Smooth muscle cell of the brain vasculature (primary cell): Measurements from ENCODE around the gene IGF1R.

ENCODE experiments used
- DNase-seq: peaks from one replicate; pipeline ENCODE4 v3.0.0-alpha.2; 2012; ENCODE audit warnings: low read depth, low spot score

The IGF1R gene

DNA sequence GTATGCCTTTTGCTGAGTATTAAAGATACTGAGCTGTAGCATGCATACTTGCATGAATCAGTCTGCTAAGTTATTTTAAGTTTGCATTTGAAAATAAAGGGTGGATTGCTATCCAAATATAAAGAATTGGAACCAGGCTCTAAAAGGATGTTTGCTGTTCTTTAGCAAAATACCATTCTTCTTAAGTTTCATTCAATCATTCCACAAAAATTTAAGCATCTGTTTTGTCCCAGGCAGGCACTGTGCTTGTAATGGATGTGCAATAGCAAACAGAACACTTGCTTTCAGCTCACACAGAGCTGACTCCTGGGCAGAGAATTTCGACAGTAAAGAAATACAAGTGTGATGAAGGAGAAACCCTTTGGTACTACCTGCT, 208.2 kb downstream of the IGF1R start:
- DNase-seq = peak; percentile 68

DNA sequence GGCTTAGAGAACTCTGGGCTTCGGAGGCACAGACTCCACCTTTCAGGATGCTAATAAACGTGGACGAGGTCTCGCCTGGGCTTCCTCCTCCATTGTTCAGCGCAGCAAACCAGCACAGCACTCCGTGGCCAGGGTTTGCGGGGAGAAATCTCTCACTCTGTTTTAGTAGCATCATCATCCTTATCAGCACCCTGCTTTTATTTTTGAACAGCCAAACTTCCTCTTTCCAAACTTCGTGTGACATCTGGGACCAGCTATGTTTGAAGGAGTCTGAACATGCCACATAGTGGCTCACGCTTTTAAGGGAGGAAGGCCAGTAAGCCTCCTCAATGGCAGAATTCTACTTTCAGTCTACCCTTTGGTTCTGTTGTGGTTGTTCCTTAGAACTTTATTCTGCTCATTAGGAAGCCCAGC, 210.3 kb downstream of the IGF1R start:
- DNase-seq = no peak

DNA sequence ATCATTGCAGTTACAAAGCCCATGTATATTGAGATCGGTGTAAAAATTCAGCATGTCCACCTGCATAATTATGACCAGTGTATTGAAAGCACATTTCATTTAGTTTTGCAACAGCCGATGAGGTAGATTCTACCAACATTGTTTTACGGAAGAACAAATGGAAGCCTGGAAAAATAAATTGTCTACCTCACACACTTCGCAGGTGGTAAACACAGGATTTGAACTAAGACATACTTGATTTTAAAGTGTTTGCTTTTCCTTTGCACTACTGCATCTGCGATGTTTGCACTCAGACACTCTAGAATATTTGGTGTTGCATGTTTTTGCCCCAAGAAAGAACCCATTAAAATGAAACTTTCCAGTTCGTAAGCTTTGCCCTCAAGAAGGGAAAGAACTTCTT, 210.8 kb downstream of the IGF1R start:
- DNase-seq = no peak

DNA sequence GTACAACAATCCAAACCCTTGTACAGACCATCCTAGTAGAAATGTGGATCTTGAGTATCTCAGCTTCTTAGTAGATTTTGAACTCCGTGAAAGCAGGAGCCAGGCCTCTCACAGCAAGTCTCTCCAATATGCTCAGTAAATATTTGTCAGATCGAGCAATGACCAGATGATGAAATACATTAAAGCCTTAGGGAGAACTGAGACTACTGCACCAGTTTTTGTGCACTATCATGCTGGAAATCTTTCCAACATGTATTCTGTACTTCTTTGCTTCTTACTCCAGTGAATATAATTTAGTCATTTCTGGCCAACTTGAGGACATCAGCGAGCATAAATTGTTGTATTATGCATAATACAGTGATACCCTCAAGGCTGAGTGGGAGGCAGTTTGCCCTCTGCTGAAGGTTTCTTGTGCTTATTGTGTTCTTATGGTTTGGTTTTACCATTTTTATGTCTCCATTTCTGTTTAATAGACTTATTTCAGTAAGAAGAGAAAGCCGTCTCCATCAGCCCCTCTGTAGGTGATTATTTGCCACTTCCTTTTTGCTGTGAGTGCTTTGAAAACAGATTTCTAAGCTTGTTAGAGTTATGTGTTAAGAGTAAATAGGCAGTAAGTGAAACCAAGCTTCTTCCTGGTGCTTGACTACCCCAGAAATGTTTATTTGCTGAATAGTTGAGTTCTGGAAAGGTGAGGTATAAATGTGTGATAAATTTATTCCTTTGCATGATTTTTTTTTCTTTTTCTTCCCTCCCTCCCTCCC, 212.1 kb downstream of the IGF1R start:
- no peak for DNase-seq

DNA sequence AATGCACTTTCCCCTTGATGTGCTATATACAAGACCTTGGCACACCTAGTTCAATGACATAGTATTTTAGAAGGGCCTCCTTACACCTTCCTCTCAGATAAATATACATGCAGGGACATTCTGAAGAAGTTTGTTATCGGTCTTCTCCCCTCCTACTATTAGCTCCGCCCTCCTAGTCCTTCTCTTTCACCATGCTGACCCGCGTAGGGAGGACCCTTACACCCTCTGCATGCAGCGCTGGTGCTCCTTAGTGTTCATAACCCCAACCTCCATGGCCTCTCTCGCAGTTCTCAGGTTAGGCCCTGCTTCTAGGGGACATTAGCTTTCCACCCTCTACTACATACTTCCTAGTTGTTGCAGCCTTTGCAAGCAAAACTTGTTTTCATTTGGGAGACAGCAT, 212.8 kb downstream of the IGF1R start:
- DNase-seq = no peak

DNA sequence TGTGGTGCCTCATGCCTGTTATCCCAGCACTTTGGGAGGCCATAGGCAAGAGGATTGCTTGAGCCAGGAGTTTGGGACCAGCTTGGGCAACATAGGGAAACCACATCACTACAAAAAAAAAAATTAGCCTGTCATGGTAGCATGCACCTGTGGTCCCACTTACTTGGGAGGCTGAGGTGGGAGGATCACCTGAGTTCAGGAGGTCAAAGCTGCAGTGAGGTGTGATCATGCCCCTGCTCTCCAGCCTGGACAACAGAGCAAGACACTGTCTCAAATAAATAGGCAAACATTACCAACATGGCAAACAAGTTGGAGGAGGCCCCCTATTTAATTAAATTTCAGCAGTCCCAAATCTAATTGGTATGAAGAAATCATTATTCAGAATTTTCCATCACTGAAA, 215.6 kb downstream of the IGF1R start:
- DNase-seq = no peak

DNA sequence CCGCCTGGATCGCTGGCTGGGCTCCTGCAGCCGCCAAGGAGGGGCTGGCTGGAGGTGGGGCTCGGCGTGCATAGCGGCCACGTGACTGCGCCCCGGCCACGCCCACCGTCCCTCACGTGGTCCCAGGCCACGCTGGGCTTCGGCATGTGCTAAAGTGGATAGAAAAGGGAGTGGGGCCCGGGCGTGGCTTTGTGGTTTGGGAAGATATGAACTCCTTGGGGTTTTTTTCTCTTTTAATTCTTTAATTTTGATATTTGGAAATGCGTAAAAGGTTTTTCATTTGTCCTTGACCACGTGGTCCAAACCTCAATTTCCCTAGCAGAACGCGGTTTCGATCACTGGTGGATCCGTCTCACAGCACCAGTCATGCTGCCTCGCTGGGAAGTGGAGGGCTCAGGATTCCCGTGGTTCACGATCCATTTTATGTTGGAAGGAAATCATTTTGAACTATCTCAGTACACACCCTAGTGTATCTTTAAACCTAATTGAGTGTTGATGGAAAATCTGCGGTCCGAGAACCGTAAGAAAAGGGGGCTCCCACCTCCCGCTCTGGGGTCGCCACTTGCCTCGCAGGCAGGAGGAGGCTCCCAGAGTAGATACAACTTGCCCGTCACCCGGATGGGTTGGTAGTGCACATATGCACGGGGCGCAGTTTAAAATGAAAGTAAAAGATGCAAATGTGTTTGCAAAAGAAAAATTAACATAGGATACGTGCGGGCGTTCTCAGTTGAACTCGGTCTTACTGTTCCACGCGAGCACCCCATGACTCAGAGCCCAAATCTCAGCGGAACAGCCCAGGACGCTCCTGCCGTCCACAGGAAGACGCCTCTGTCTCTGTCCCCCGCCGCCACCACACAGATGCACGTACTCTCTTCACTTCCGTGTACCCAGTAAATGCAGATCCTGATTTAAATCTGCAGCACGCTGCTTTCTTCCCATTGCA, 217.3 kb downstream of the IGF1R start:
- DNase-seq = no peak

DNA sequence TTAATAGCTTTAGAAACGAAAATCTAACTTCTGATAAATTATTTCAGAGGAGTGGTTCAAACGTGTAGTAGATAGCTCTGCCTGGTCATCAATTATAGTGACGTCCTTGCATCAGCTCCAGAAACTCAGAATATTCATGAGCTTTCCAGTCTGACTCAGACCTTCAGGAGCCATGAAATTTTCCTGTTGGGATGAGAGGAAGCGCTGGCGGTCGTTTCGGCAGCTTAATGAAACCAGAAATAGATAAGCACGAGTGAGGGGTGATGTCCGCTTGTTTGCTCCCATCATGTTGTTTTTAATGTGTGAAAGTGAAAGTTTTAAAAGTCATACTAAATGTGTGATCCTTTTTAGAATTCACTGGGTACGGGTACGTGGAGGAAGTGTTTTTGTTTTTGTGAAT, 218.2 kb downstream of the IGF1R start:
- DNase-seq = no peak

DNA sequence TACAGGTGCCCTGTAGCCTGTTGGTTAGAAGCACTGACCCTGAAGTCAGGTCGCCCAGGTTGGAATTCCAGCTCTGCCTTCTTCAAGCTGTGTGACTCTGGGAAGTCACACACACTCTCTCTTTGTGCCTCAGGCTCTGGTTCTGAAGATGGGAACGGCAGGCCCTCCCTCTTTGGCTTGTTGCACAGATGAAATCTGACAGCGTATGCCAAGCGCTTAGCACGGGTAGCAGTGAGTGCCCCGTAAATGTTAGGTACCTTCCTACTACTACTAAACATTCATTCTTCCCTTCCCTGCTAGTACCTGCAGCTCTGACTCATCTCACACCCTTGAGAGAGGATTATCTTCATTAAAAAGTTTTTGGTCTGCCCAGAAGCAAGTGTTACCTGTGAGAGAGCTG, 220.2 kb downstream of the IGF1R start:
- no peak for DNase-seq

DNA sequence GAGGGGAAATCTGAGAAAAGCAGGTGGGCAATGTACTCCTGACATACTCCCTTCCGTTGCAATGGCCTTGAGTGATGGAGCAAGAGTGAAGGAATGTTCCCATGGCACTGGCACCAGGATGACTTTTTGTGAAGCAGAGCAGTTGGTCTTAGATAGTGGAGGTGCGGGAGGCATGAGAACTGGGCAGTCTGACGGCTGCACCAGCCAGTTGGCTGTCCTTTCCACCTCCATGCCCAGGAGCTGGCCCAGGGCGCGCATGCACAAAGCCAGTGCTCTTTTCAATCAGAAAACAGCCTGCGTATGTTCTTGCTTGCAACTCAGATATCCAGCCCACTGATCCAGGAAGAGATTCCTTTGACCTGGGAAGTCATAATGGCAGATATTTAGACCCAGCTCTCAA, 222.4 kb downstream of the IGF1R start:
- DNase-seq = no peak

DNA sequence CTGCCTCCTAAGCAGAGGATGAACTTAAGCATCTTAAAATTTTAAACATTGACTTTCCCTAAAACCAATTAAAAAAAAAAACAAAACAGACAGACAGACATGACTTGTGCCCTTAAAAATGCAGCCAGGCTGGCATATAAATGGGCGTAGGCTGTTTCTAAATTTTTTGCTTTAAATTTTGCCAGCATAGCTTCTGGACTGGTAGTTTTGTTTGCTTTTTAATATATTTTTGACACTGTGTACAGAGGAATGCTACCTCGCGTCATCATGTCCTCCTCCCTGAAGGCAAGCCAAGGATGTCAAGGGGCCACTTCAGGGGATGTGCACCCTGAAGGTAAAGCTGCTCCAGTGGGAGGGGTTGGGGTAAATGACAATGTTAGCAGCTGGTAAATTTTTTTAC, 224.4 kb downstream of the IGF1R start:
- DNase-seq = no peak

DNA sequence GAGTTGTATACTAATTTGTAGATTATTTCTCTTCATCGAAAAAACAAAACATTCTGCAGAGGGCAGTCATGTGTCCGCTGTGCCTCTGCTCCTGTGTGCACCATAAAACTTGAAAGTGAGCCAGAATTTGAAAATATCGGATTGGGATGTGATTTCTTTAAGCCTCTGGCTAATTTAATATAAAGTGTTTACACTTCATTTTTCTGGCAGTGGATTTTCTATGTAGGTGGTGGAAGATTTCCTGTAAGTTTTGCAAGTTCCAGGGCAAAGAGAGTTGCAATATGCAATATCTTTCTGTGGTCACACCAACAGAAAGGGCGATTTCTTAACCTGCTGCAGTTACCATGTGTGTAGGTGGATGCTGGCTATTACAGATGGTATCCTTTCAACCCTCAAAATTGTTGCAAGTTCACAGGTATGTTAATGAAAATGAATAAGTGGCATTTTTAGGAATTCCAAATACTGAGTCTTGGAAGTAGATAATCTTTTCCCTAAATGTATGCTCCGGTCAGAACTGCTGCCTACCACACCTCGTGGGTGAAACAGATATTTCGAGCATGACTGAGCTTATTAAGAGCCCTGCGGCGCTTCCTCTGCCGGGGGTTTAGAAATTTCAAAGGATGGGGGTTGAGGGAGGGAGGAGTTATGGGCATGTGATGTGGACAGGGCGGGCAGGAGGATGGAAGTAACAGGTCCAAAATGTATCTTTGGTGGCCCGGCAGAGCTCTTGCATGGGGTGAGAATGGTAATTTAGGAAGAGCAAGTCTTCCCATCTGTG, 225.3 kb downstream of the IGF1R start:
- DNase-seq = no peak

DNA sequence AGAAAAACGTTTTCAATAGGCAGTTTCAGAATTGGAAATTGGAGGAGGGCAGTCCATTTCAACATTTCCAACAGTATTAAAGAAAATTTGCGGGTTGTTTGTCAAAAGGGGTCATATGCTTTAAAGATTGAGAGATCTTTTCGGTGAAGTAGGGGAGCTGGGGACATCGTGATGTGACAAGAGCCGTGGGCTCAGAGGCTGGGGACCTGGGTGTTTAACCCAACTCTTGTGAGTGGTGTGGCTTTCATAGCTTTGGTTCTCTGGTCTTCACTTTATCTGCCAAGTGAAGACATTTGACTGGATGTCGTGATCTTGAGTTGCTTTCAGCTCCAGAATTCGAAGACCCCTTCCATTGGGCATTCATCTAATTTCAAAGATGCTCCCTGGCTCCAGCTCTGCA, 226.0 kb downstream of the IGF1R start:
- no peak for DNase-seq

DNA sequence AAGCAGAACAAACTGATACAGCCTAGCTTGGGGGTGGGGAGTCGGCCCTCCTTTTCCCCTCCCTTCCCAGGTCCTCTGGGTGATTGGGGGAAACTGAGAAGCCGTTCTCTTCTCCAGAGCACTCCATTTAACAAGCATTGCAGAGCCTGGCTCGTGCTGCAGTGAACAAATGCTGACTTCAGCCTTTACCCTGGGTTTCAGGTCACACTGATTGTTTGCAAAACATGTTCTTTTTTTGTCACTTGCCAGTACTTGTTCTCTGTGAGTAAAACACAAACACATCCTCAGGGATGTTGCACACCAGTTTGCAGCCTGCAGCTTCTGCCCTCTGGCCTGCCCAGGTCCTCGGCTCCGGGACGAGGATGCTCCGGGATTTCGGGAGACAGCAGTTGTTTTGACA, 226.4 kb downstream of the IGF1R start:
- no peak for DNase-seq

DNA sequence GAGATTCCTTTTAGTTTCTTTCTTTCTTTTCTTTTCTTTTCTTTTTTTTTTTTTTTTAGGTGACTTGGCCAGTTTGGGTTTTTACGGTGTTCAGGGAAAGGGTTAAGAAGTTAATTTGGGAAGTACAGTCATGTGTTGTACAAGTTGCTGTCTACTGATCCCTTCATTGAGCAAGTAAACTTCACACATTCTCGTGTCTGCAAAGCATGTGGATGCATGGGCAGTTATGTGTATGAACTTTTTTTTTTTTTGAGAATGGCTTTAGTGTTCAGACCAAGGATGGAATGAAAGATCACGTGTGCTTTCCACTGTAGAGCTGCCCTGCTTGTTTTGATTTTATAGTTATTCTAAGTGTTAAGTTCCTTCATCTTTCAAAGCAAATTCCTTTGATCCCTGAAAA, 227.0 kb downstream of the IGF1R start:
- DNase-seq = no peak

DNA sequence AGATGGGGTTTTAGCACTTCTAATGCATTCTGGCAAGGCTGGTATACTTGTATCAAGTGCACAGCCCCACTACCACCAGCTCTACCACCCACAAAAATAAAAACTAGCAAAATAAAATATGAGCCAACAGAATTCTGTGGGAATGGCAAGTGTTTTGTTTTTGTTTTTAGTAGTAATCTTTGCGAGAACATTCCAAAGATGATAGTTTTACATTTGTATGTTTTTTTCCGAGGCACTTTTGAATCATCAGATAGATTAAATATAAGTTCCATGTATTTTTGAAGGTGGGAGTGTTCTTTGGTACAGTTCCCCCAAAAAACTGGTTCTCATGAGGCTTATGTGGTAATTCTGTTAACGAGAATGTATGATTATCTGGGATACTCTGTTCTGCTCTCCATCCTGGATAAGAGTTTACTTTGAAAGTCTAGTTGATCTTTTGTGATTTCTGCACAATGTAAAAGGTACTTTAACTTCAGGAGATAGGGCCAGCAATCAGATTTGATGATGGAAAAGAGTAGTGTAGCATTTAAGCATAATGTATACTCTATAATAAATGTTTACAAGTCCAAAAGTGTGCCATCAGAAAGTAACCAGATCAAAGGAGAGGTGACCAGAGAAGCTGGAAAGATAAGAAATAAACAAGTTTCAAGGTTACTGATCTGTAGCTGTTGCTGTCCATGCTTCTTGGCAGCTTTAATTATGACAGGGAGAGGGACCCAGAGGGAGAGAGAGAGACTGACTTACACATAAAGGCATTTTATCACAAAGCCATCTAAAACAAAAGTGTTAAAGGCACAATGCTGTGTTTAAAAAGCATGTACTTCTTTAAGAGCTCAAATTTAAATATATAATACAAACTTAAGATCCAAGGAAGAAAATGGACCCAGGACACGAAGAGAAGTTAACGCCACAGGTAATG, 228.4 kb downstream of the IGF1R start:
- DNase-seq = no peak

DNA sequence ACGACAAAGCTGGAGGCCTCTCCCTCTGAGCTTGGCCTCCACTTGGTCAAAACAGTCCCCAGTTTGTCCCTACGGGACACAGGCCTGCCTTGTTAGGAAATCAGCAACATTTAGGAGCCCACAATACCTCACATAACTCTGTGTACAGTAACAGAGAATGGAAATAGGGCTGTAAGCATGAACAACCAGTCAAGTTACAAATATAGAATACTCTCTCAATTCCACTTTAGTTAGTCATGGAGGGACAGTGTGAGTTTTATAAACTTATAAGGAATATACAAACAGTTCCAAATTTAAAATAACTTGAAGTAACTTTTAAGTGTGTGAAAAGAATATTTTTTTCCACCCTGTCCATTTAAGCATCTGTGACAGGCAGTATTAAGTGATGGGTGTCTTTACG, 229.8 kb downstream of the IGF1R start:
- no peak for DNase-seq

DNA sequence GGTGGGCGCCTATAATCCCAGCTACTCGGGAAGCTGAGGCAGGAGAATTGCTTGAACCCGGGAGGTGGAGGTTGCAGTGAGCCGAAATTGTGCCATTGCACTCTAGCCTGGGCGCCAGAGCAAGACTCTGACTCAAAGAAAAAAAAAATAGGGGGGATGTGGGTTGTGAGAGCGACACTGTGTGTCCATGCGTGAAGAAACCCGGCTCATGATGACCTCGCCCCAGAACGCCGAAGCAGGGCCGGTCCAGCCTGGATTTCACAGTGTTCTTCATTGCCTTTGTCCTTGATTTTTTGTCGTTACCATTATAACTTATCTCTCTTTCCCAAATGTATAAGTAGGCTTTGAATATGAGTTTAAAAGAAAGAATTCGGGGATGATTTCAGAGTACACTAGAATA, 230.5 kb downstream of the IGF1R start:
- no peak for DNase-seq

DNA sequence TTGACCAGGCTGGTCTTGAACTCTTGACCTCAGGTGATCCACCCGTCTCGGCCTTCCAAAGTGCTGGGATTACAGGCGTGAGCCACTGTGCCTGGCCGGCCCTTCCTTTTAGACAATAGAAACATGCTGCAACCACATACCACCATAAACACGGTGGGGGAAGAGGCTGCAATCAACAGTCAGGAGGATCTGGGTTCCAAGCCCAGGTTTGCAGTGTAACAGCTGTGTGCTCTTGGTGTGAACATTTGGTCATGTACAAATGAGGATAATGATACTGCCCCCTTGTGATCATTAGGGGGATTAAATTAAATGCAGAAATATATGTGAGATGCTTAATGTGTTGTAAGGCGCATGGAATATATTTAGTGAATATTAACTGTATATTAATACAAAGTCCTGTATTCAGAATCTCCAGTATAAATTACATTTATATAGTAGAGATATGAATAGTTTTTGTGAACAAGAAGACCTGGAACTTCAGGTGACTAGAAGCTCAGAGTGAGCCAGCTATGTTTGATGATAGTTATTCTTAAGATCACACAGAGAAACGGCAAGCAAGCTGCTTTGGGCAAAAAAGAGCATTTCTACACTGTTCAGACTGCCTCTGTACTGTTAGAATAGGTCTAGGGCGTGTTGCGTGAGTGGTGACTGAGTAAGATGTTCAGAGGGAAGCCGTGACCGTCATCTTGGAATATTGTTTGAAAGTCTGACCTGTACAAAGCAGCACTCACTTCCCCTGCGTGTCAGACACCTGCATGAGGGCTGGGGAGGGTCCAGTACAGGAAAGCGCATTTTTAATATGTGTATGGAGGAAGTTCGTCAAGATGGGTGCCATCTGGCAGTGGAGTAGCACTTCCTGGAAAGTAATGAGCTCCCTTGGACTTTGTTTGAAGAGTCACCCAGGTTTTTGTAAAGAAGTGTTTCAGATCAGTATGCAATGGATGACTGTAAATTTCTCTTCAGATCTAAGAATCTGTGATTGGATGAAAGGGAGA, 233.5 kb downstream of the IGF1R start:
- no peak for DNase-seq

DNA sequence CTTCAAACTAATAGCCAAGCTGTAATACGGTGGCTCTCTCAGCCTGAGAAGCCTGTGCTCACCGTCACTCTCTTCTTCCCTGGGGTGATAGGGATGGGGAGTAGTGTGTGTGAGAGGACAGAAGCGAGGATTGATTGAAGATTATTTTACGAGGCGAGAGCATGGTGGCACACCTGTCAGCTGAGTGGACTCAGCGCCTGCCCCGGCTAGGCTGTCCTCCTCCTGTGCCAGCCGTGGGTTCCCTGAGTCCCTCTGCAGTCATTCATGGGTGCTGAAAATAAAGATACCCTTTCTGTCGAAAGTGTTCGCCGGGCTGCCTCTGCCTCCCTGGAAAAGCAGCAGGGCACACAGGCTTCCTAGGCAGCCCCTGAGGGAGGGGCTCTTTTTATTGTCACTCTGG, 235.1 kb downstream of the IGF1R start:
- no peak for DNase-seq
